ENCODE measurements around the gene SKI. TPM values are rescaled to one million over a fixed set of nuclear protein-coding genes. Genes with fewer than 3 reads are reported as not detected.

The SKI gene
- total RNA-seq, 1 experiment from 2014 or later = 28.3 TPM

GRCh38 chr1:2272686-2273400 lies 44.7 kb downstream of the SKI start:
- DNase-seq = no peak
- BruUV-seq (replicated peaks) = no TSS peak
- Histone ChIP-seq H3K9ac (ENCODE audit: low read length) (no peak overlapping the region), H3F3A (ENCODE audit: low read length, unreplicated experiment) (no peaks in the 10 kb centered on the region), H3K4me3 (ENCODE audit: low read length) (no peak overlapping the region), H3K79me2 (ENCODE audit: low read length) (peaks cover 99% of the 10 kb centered on the region), H3K9me2 (replicated peaks; ENCODE audit: low read length) (no peaks in the 10 kb centered on the region), H3K4me1 (ENCODE audit: insufficient read depth, low read length) (no peaks in the 10 kb centered on the region), H3K36me3 (ENCODE audit: low read depth, low read length) (peaks cover 5% of the 10 kb centered on the region; the same call in 1 of the 2 replicates), H4K20me1 (ENCODE audit: low read length) (peaks cover 91% of the 10 kb centered on the region), H3K27ac (ENCODE audit: low read length) (no peak overlapping the region), H3K9me3 (ENCODE audit: low read length) (no peaks in the 10 kb centered on the region), H3K27me3 (ENCODE audit: low read length) (no peaks in the 10 kb centered on the region), H3K4me2 (ENCODE audit: low read length) (no peak overlapping the region), H2AFZ (ENCODE audit: low read length) (no peak overlapping the region)
- ChIA-PET POLR2A (ENCODE audit: unreplicated experiment) (interaction anchor here (0.7 kb wide), 1 partner anchor 117 kb away, joined by 5 read pairs; no protein-coding TSS in a partner anchor), CTCF (no interaction called here)
- TF ChIP-seq, protein P1, sequence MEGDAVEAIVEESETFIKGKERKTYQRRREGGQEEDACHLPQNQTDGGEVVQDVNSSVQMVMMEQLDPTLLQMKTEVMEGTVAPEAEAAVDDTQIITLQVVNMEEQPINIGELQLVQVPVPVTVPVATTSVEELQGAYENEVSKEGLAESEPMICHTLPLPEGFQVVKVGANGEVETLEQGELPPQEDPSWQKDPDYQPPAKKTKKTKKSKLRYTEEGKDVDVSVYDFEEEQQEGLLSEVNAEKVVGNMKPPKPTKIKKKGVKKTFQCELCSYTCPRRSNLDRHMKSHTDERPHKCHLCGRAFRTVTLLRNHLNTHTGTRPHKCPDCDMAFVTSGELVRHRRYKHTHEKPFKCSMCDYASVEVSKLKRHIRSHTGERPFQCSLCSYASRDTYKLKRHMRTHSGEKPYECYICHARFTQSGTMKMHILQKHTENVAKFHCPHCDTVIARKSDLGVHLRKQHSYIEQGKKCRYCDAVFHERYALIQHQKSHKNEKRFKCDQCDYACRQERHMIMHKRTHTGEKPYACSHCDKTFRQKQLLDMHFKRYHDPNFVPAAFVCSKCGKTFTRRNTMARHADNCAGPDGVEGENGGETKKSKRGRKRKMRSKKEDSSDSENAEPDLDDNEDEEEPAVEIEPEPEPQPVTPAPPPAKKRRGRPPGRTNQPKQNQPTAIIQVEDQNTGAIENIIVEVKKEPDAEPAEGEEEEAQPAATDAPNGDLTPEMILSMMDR (conservative IDR thresholded peaks at IDR 0.05; ENCODE audit: low read depth, low read length) = no peak
- no peak for TF ChIP-seq EZH2 (IDR thresholded peaks at IDR 0.05; ENCODE audit: low read length, unreplicated experiment)
- no peak for TF ChIP-seq EZH2phosphoT487 (IDR thresholded peaks at IDR 0.05; ENCODE audit: borderline replicate concordance, low read length)
- intact Hi-C loops (cut with micrococcal nuclease) = no loop called here
- no peak for ATAC-seq

DNA sequence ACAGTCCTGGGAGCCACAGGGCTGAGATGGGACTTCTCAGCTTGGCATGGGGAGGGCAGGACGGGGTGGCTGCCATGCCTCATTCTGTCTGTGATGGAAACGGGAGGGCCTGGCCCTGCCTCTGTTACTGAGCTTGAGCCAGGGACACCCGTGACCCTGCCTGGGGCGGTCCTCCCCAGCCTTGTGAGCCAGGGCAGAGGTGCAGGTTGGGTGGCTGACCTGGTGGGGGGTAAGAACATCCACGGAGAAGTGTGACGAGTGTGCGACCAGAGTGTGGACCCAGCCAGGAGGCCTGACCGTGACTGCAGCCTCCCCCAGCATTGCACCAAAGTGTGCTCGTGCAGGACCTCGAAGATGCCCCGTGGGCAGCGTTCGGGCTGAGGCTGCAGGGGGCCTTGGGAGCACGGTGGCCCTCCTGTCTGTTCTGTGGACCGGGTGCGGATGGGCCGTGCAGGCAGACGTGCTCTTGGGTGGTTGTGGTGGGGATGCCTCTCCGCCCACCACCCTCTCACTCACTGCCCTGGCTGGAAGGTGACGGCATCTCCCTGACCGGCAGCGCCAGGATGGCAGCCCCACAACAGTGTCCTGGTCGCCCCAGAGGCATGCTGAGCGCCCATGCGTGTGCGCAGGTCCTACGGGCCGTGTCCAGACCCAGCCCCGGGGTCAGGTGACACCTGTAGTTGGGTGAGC lies 45.4 kb downstream of the SKI start:
- CTCF ChIA-PET = no interaction called here
- no peak overlapping the region for H3K4me2 ChIP-seq (ENCODE audit: low read length)
- H3K27me3 ChIP-seq (ENCODE audit: low read length) = no peaks in the 10 kb centered on the region
- peaks cover 6% of the 10 kb centered on the region; the same call in 1 of the 2 replicates for H3K36me3 ChIP-seq (ENCODE audit: low read depth, low read length)
- H4K20me1 ChIP-seq (ENCODE audit: low read length) = peaks cover 91% of the 10 kb centered on the region
- H3K9me3 ChIP-seq (ENCODE audit: low read length) = no peaks in the 10 kb centered on the region
- POLR2A ChIA-PET (ENCODE audit: unreplicated experiment) = no interaction called here
- H3K79me2 ChIP-seq (ENCODE audit: low read length) = peaks cover 99% of the 10 kb centered on the region
- no peaks in the 10 kb centered on the region for H3K9me2 ChIP-seq (replicated peaks; ENCODE audit: low read length)
- no peak overlapping the region for H3K9ac ChIP-seq (ENCODE audit: low read length)
- H2AFZ ChIP-seq (ENCODE audit: low read length) = no peak overlapping the region
- no peak overlapping the region for H3K4me3 ChIP-seq (ENCODE audit: low read length)
- H3K4me1 ChIP-seq (ENCODE audit: insufficient read depth, low read length) = no peaks in the 10 kb centered on the region
- DNase-seq (no peak), ATAC-seq (no peak)
- H3K27ac ChIP-seq (ENCODE audit: low read length) = no peak overlapping the region
- TF ChIP-seq, protein P1 (conservative IDR thresholded peaks at IDR 0.05; ENCODE audit: low read depth, low read length) = no peak
- no peak for TF ChIP-seq EZH2phosphoT487 (IDR thresholded peaks at IDR 0.05; ENCODE audit: borderline replicate concordance, low read length)
- TF ChIP-seq EZH2 (IDR thresholded peaks at IDR 0.05; ENCODE audit: low read length, unreplicated experiment) = no peak
- BruUV-seq (replicated peaks) = no TSS peak
- H3F3A ChIP-seq (ENCODE audit: low read length, unreplicated experiment) = no peaks in the 10 kb centered on the region
- intact Hi-C loops (cut with micrococcal nuclease) = no loop called here
